Lung (tissue), 12 donors: ENCODE measurements around the gene NPFFR2. TPM values are rescaled to one million over a fixed set of nuclear protein-coding genes. Genes with fewer than 3 reads are reported as not detected.

Experiments used
- ATAC-seq: fragments of 200-7000 bp; cut with Tn5 transposase; one replicate; pipeline ENCODE4 v1.9.1; 2020; ENCODE audit warnings: moderate number of reproducible peaks; ENCODE audit not compliant: insufficient read depth, low FRiP score
- DNase-seq, 3 donors: peaks; one replicate each; pipeline ENCODE4 v3.0.0-alpha.2; 2013 to 2017
- H3K27ac ChIP-seq, 2 donors: one replicate each; pipeline ENCODE4 v1.5.1; 2013; ENCODE audit warnings: mild to moderate bottlenecking in 2 of 2, moderate library complexity in 2 of 2, control low read depth in 1 of 2, inconsistent platforms in 1 of 2, low read depth in 1 of 2, low read length in 1 of 2
- H3K27me3 ChIP-seq, 3 donors: one replicate each; pipeline ENCODE4 v1.5.1; 2013; ENCODE audit warnings: low read length in 2 of 3; ENCODE audit not compliant: control insufficient read depth in 3 of 3, insufficient read depth in 3 of 3
- H3K36me3 ChIP-seq, 4 donors: one replicate each; pipeline ENCODE4 v1.5.1; 2013; ENCODE audit warnings: low read length in 4 of 4, mild to moderate bottlenecking in 1 of 4, moderate library complexity in 1 of 4; ENCODE audit not compliant: control insufficient read depth in 4 of 4, insufficient read depth in 4 of 4
- H3K4me1 ChIP-seq, 5 donors: one replicate each; pipeline ENCODE4 v1.5.1; 2013; ENCODE audit warnings: low read length in 5 of 5, mild to moderate bottlenecking in 2 of 5, moderate library complexity in 1 of 5; ENCODE audit not compliant: control insufficient read depth in 5 of 5, insufficient read depth in 5 of 5
- H3K4me3 ChIP-seq: one replicate; pipeline ENCODE4 v1.5.1; 2013; ENCODE audit warnings: mild to moderate bottlenecking, control low read depth, moderate library complexity
- H3K9ac ChIP-seq, 2 donors: one replicate each; pipeline ENCODE4 v1.5.1; 2013; ENCODE audit warnings: low read length in 2 of 2, control low read depth in 1 of 2; ENCODE audit not compliant: insufficient read depth in 1 of 2
- H3K9me3 ChIP-seq, 4 donors: one replicate each; pipeline ENCODE4 v1.5.1; 2013; ENCODE audit warnings: low read length in 3 of 4, mild to moderate bottlenecking in 1 of 4, moderate library complexity in 1 of 4; ENCODE audit not compliant: control insufficient read depth in 4 of 4, insufficient read depth in 3 of 4
- WGBS, 2 donors: extraction: QIAGEN DNeasy Blood & Tissue Kit; methylation state at CpG; one replicate each; pipeline ENCODE4 v1.1.7; 2013; 5-methylcytosine and 5-hydroxymethylcytosine counted together
- polyA plus RNA-seq, 2 donors: library from polyadenylated mRNA; stranded (reverse); fragments of 200-250 nt; gene quantifications; one replicate each; pipeline ENCODE4 v1.2.1, GENCODE V29; 2013
- total RNA-seq, 2 donors: library from RNA; depleted of rRNA in 1 of 2; stranded (reverse); fragments of >200 nt in 1 of 2; gene quantifications; one replicate each; pipeline ENCODE4 v1.2.1, GENCODE V29; 2014 to 2021
- TF ChIP-seq, protein P1 (sequence below): IDR thresholded peaks from 2 replicates; pipeline ENCODE4 v1.5.1; 2012; ENCODE audit warnings: mild to moderate bottlenecking; ENCODE audit errors: control extremely low read depth, extremely low read depth
- donor health status: control.
- donor health status: control.
- donor health status: Bipolar disorder and iron deficiency.
- donor health status: healthy.
- donor health status: DM: yes; HTN: yes; CAD: no.

Gene NPFFR2
- total and polyA plus RNA-seq, 4 donors: not detected

- Histone ChIP-seq H3K36me3 (no peaks in the 10 kb centered on the region), H3K27ac (no peak overlapping the region), H3K9me3 (peaks cover 0 to 3% (median 0%) of the 10 kb centered on the region in 4 donors), H3K4me3 (no peak overlapping the region), H3K27me3 (no peaks in the 10 kb centered on the region), H3K4me1 (no peaks in the 10 kb centered on the region), H3K9ac (no peak overlapping the region)
- ATAC-seq (no peak), DNase-seq (no peak)
- TF ChIP-seq, protein P1, sequence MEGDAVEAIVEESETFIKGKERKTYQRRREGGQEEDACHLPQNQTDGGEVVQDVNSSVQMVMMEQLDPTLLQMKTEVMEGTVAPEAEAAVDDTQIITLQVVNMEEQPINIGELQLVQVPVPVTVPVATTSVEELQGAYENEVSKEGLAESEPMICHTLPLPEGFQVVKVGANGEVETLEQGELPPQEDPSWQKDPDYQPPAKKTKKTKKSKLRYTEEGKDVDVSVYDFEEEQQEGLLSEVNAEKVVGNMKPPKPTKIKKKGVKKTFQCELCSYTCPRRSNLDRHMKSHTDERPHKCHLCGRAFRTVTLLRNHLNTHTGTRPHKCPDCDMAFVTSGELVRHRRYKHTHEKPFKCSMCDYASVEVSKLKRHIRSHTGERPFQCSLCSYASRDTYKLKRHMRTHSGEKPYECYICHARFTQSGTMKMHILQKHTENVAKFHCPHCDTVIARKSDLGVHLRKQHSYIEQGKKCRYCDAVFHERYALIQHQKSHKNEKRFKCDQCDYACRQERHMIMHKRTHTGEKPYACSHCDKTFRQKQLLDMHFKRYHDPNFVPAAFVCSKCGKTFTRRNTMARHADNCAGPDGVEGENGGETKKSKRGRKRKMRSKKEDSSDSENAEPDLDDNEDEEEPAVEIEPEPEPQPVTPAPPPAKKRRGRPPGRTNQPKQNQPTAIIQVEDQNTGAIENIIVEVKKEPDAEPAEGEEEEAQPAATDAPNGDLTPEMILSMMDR: no peak
Observed at GRCh38 chr4:72107456-72107855, 75.7 kb downstream of the NPFFR2 start.

- TF ChIP-seq, protein P1: no peak
- Histone ChIP-seq H3K9me3 (no peaks in the 10 kb centered on the region), H3K27me3 (no peaks in the 10 kb centered on the region), H3K4me3 (no peak overlapping the region), H3K9ac (no peak overlapping the region), H3K4me1 (no peaks in the 10 kb centered on the region), H3K36me3 (no peaks in the 10 kb centered on the region), H3K27ac (no peak overlapping the region)
- WGBS, 2 donors: 88 to 94% methylated on average over 2 of the region's 2 CpGs
- no peak for DNase-seq
- ATAC-seq: no peak
Observed at GRCh38 chr4:72109364-72109763, 77.6 kb downstream of the NPFFR2 start.

DNA sequence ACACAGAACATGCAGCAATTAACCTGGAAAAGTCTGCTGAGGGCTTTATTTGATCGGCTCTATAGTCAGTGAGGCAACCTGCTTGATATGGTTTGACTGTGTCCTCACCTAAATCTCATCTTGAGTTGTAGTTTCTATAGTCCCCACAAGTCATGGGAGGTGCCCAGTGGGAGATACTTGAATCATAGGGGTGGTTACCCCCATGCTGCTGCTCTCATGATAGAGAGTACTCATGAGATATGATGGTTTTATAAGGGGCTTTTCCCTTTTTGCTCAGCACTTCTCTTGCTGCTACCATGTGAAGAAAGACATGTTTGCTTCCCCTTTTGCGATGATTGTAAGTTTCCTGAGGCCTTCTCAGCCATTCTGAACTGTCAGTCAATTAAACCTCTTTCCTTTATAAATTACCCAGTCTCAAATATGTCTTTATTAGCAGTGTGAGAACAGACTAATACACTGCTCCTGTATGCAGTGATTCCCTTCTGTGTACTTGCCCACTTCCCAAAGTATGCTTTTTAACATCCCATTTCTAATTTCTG lies 78.2 kb downstream of the NPFFR2 start:
- 72 to 81% methylated on average over 2 of the region's 2 CpGs for WGBS, 2 donors
- no peaks in the 10 kb centered on the region for H3K4me1 ChIP-seq
- H3K9me3 ChIP-seq: no peaks in the 10 kb centered on the region
- no peaks in the 10 kb centered on the region for H3K36me3 ChIP-seq
- no peak for ATAC-seq
- H3K4me3 ChIP-seq: no peak overlapping the region
- TF ChIP-seq, protein P1: no peak
- no peak for DNase-seq
- no peak overlapping the region for H3K27ac ChIP-seq
- H3K9ac ChIP-seq: no peak overlapping the region
- no peaks in the 10 kb centered on the region for H3K27me3 ChIP-seq

GRCh38 chr4:72110886-72111285 lies 79.1 kb downstream of the NPFFR2 start:
- Histone ChIP-seq H3K36me3 (no peaks in the 10 kb centered on the region), H3K9ac (no peak overlapping the region), H3K27me3 (no peaks in the 10 kb centered on the region), H3K4me3 (no peak overlapping the region), H3K27ac (no peak overlapping the region), H3K9me3 (peaks cover 0 to 3% (median 0%) of the 10 kb centered on the region in 4 donors), H3K4me1 (no peaks in the 10 kb centered on the region)
- DNase-seq: no peak
- WGBS, 2 donors: 93 to 98% methylated on average over 1 of the region's 1 CpG
- TF ChIP-seq, protein P1: no peak
- ATAC-seq: no peak
